DND-41 (cell line): ENCODE data around the gene GPATCH4.
A peak's percentile ranks its signal among the peaks of the same experiment; 100 is the strongest.

Experiments used
- ATAC-seq: fragments of 200-7000 bp; cut with Tn5 transposase; 3 replicates; pipeline ENCODE4 v1.9.1; 2021; ENCODE audit warnings: low read depth; ENCODE audit not compliant: insufficient read depth
- DNase-seq: peaks from one replicate; pipeline ENCODE4 v3.0.0-alpha.2; 2020
- H2AFZ ChIP-seq: 2 replicates; pipeline ENCODE4 v1.6.0; 2012; ENCODE audit warnings: low read depth, low read length
- H3K27ac ChIP-seq: 2 replicates; pipeline ENCODE4 v1.5.1; 2012; ENCODE audit warnings: low read length, inconsistent platforms
- H3K27me3 ChIP-seq: fragments of 200-600 bp; sonication (generic); 2 replicates; pipeline ENCODE4 v1.6.0; 2012; ENCODE audit warnings: low read length, mild to moderate bottlenecking, inconsistent platforms; ENCODE audit not compliant: insufficient read depth, poor library complexity
- H3K36me3 ChIP-seq: 2 replicates; pipeline ENCODE4 v1.5.1; 2012; ENCODE audit warnings: low read length, inconsistent platforms; ENCODE audit not compliant: insufficient read depth
- H3K4me1 ChIP-seq: 2 replicates; pipeline ENCODE4 v1.5.1; 2012; ENCODE audit warnings: mild to moderate bottlenecking, low read length; ENCODE audit not compliant: insufficient read depth
- H3K4me2 ChIP-seq: 2 replicates; pipeline ENCODE4 v1.6.0; 2012; ENCODE audit warnings: mild to moderate bottlenecking, moderate library complexity, low read length, inconsistent platforms; ENCODE audit not compliant: insufficient read depth
- H3K4me3 ChIP-seq, 2 experiments: fragments of 200-600 bp in 1 of 2; shearing (Covaris generic) in 1 of 2; 2 replicates each; pipeline ENCODE4 v1.5.1; 2012 to 2016; ENCODE audit warnings: inconsistent platforms in 2 of 2, low read length in 2 of 2, mild to moderate bottlenecking in 2 of 2, low read depth in 1 of 2, moderate library complexity in 1 of 2
- H3K79me2 ChIP-seq: 2 replicates; pipeline ENCODE4 v1.6.0; 2012; ENCODE audit warnings: low read length, inconsistent platforms; ENCODE audit not compliant: insufficient read depth
- H3K9ac ChIP-seq: 2 replicates; pipeline ENCODE4 v1.6.0; 2012; ENCODE audit warnings: low read depth, mild to moderate bottlenecking, inconsistent platforms, low read length, moderate library complexity
- H3K9me3 ChIP-seq: 2 replicates; pipeline ENCODE4 v1.5.1; 2012; ENCODE audit warnings: low read length, moderate library complexity, mild to moderate bottlenecking, inconsistent platforms; ENCODE audit not compliant: insufficient read depth, severe bottlenecking
- H4K20me1 ChIP-seq: 2 replicates; pipeline ENCODE4 v1.6.0; 2012; ENCODE audit warnings: low read length; ENCODE audit not compliant: insufficient read depth
- CTCF ChIP-seq: IDR thresholded peaks from 2 replicates; pipeline ENCODE4 v1.5.1; 2012; ENCODE audit warnings: borderline replicate concordance, low read length, moderate library complexity, mild to moderate bottlenecking; ENCODE audit not compliant: poor library complexity, severe bottlenecking; ENCODE audit errors: extremely low read depth
- EZH2 ChIP-seq: IDR thresholded peaks from 3 replicates; pipeline ENCODE4 v1.6.1; 2012; ENCODE audit warnings: borderline replicate concordance, low read depth, mild to moderate bottlenecking, moderate library complexity, low read length, inconsistent platforms; ENCODE audit not compliant: severe bottlenecking

GPATCH4 gene

GRCh38 chr1:156618853-156619581, 17.7 kb upstream of the GPATCH4 start, which contains the start of gene HAPLN2:
TSS of gene HAPLN2 (plus strand) at chr1:156619415. CDS start at chr1:156623491, 4,076 bp downstream.
- H2AFZ ChIP-seq: no peak within 1 kb of the TSS
- no peaks in the 10 kb centered on the region for H3K9me3 ChIP-seq
- no peaks in the 10 kb centered on the region for H3K36me3 ChIP-seq
- H3K4me2 ChIP-seq: no peak within 1 kb of the TSS
- TF ChIP-seq EZH2 (no peak), CTCF (peak; percentile 67)
- H3K4me3 ChIP-seq: no peak within 1 kb of the TSS
- peak; percentile 67 for ATAC-seq
- peak; percentile 36 for DNase-seq
- H3K79me2 ChIP-seq: no peaks in the 10 kb centered on the region
- H3K27ac ChIP-seq: no peak within 1 kb of the TSS
- H4K20me1 ChIP-seq: no peaks in the 10 kb centered on the region
- peaks cover 7% of the 10 kb centered on the region for H3K27me3 ChIP-seq
- H3K9ac ChIP-seq: no peak within 1 kb of the TSS
- H3K4me1 ChIP-seq: no peaks in the 10 kb centered on the region

GRCh38 chr1:156616463-156616862, 15.2 kb upstream of the GPATCH4 start:
- ATAC-seq: no peak
- H3K4me2 ChIP-seq: no peak overlapping the region
- TF ChIP-seq CTCF (no peak), EZH2 (no peak)
- no peaks in the 10 kb centered on the region for H3K9me3 ChIP-seq
- H3K4me1 ChIP-seq: no peaks in the 10 kb centered on the region
- no peaks in the 10 kb centered on the region for H3K36me3 ChIP-seq
- DNase-seq: no peak
- H3K27me3 ChIP-seq: peaks cover 7% of the 10 kb centered on the region
- H3K79me2 ChIP-seq: no peaks in the 10 kb centered on the region
- no peak overlapping the region for H3K4me3 ChIP-seq
- no peak overlapping the region for H3K9ac ChIP-seq
- H4K20me1 ChIP-seq: no peaks in the 10 kb centered on the region
- H2AFZ ChIP-seq: no peak overlapping the region
- no peak overlapping the region for H3K27ac ChIP-seq

- DNase-seq: no peak
- no peak overlapping the region for H3K27ac ChIP-seq
- H4K20me1 ChIP-seq: no peaks in the 10 kb centered on the region
- H3K79me2 ChIP-seq: no peaks in the 10 kb centered on the region
- H3K4me2 ChIP-seq: no peak overlapping the region
- H3K9ac ChIP-seq: no peak overlapping the region
- H3K4me3 ChIP-seq: no peak overlapping the region
- H3K36me3 ChIP-seq: no peaks in the 10 kb centered on the region
- H3K27me3 ChIP-seq: peaks cover 7% of the 10 kb centered on the region
- no peak for ATAC-seq
- no peaks in the 10 kb centered on the region for H3K4me1 ChIP-seq
- no peak overlapping the region for H2AFZ ChIP-seq
- H3K9me3 ChIP-seq: no peaks in the 10 kb centered on the region
- TF ChIP-seq CTCF (no peak), EZH2 (no peak)
Observed at GRCh38 chr1:156615946-156616345, 14.7 kb upstream of the GPATCH4 start.
